Pancreas (tissue), 10 donors: Measurements from ENCODE around the gene TPP1. TPM values are rescaled to one million over a fixed set of nuclear protein-coding genes. Genes with fewer than 3 reads are reported as not detected.

Source experiments
- ATAC-seq, 4 donors: fragments of 200-7000 bp; cut with Tn5 transposase; one replicate each; pipeline versions ENCODE4 v1.8.0 to v1.9.1; 2020; ENCODE audit warnings: mild to moderate bottlenecking in 4 of 4, moderate library complexity in 4 of 4
- DNase-seq, 6 donors: peaks; one replicate each; pipeline ENCODE4 v3.0.0-alpha.2; 2020
- FAIRE-seq: peaks from 2 replicates; lab custom pipeline; 2012; peaks lifted over from hg19 to GRCh38; lab: Jason Lieb, UNC
- H3K27ac ChIP-seq, 4 donors: fragments of 200-600 bp; sonication (generic); 1 replicate in 3 of 4; 2 replicates in 1 of 4; pipeline versions ENCODE4 v1.5.0 to v1.8.0; 2020
- H3K27me3 ChIP-seq, 4 donors: fragments of 200-600 bp; one replicate each; pipeline ENCODE4 v1.8.0; 2021
- H3K36me3 ChIP-seq, 3 donors: fragments of 200-600 bp; sonication (generic) in 1 of 3; one replicate each; pipeline versions ENCODE4 v1.5.0 to v1.8.0; 2020 to 2021
- H3K4me1 ChIP-seq, 3 donors: fragments of 200-600 bp; one replicate each; pipeline ENCODE4 v1.8.0; 2021
- H3K4me3 ChIP-seq, 4 donors: fragments of 200-600 bp; sonication (generic) in 2 of 4; one replicate each; pipeline versions ENCODE4 v1.5.0 to v1.8.0; 2020 to 2021
- H3K9me3 ChIP-seq, 4 donors: fragments of 200-600 bp; one replicate each; pipeline ENCODE4 v1.8.0; 2021
- WGBS, 2 donors: extraction: QIAGEN DNeasy Blood & Tissue Kit; methylation state at CpG; one replicate each; pipeline ENCODE4 v1.1.7; 2013; 5-methylcytosine and 5-hydroxymethylcytosine counted together
- intact Hi-C, 3 donors: fragments of 100-400 bp; cut with DNase I; formaldehyde crosslinking; loops; one replicate each; pipeline versions ENCODE4 v1.11.1 to v1.14.2; 2022
- polyA plus RNA-seq, 2 donors: library from polyadenylated mRNA; stranded (reverse); fragments of 200-250 nt; gene quantifications; one replicate each; pipeline ENCODE4 v1.2.3, GENCODE V29; 2013
- total RNA-seq, 6 donors: library from RNA; stranded (reverse); fragmentation: NEBNext Ultra II Directional in 4 of 6; extraction: Animal tissue kit (Norgen Biotek cat#: 25700) in 4 of 6; gene quantifications; one replicate each; pipeline versions ENCODE4 v1.2.1 to v1.2.4, GENCODE V29; 2021 to 2023
- TF ChIP-seq, protein P1 (sequence below), 4 donors: fragments of 200-600 bp; sonication (generic) in 3 of 4; IDR thresholded peaks; one replicate each; pipeline versions ENCODE4 v1.5.0 to v1.8.0; 2021; ENCODE audit warnings: antibody characterized with exemption in 4 of 4
- donor health status: healthy with polysubstance abuse.
- donor health status: DM: no; HTN: no; CAD: no; lungs with moderate emphysema.
- donor health status: DM: no; HTN: no; CAD: no.
- donor health status: control.
- donor health status: control.
- donor health status: Bipolar disorder and iron deficiency.
- donor health status: DM: yes; HTN: yes; CAD: no.
- donor health status: DM: no; HTN: no; CAD: no.
- donor health status: DM: no; HTN: no; CAD: no.
- donor health status: DM: yes; HTN: yes; CAD: no.

TPP1 gene
- total and polyA plus RNA-seq, 8 donors, result 19.6 to 88.6 (median 24.6) TPM

DNA sequence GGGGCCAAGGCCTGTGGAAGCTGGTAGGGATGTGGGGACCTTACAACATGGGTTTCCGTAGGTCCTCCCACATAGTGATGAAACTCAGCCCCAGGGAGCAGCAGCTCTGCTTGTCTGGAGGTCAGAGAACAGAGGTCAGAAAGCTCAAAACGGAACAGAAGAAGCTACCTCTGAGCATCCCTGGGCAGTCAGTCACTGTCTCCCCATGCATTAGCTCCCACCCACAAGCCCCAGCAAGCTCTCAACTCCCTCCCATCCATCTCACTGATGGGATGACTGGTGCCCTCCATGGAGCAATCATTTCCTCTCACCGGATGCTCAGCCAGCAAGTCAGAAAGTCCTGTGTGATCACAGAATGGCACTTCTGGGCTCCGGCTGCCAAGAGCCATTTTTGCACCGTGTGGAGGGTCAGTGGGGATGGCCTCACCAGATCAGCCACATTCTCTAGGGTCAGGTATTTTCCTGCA is 1.9 kb downstream of the TPP1 start:
- WGBS, 2 donors, result 84 to 89% methylated on average over 5 of the region's 5 CpGs
- peaks cover 0 to 22% (median 16%) of the 10 kb centered on the region in 3 donors for H3K4me1 ChIP-seq
- DNase-seq (peak in 1 of 6 donors; percentile 22), FAIRE-seq (no peak), ATAC-seq (no peak)
- no peaks in the 10 kb centered on the region for H3K27me3 ChIP-seq
- no peaks in the 10 kb centered on the region for H3K9me3 ChIP-seq
- TF ChIP-seq, protein P1, sequence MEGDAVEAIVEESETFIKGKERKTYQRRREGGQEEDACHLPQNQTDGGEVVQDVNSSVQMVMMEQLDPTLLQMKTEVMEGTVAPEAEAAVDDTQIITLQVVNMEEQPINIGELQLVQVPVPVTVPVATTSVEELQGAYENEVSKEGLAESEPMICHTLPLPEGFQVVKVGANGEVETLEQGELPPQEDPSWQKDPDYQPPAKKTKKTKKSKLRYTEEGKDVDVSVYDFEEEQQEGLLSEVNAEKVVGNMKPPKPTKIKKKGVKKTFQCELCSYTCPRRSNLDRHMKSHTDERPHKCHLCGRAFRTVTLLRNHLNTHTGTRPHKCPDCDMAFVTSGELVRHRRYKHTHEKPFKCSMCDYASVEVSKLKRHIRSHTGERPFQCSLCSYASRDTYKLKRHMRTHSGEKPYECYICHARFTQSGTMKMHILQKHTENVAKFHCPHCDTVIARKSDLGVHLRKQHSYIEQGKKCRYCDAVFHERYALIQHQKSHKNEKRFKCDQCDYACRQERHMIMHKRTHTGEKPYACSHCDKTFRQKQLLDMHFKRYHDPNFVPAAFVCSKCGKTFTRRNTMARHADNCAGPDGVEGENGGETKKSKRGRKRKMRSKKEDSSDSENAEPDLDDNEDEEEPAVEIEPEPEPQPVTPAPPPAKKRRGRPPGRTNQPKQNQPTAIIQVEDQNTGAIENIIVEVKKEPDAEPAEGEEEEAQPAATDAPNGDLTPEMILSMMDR (IDR thresholded peaks at IDR 0.05), result no peak
- H3K27ac ChIP-seq, result no peak overlapping the region
- peak overlapping the region in 1 of 4 donors; percentile 48 for H3K4me3 ChIP-seq
- intact Hi-C loops, result loop anchor here in 1 of 3 donors (10.0 kb wide), 1 partner anchor 67 kb away; the partner anchor contains the start of gene MRPL17
- H3K36me3 ChIP-seq, result no peaks in the 10 kb centered on the region

DNA sequence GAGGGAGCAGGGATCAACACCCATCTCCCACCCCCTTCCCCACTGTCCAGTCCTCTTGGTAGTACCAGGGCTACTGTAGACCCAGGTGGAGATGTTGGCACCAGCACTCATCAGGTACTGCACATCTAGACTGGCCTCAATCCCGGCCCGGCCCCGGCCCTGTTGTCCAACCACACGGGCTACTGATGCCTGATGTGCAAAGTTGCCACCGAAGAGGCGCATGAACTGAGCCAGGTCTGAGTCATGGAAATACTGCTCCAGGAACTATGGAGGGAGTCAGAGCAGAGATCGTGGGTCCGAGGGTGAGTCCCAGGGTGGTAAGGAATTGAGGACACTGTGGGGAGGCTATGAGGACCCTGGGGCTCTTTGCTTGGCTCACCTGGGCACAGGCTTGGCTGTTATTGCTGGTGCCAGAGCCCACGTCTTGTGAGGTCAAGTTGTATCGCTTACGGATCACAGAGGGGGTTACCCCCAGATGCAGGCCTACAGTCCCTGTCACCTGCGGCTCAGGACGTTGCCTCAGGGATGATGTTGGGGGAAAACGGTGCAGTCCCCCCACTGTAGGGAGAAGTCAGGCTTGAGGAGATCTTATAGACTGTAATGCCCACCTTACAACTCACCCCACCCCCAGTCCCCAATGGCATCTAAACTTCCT is 2.5 kb downstream of the TPP1 start:
- DNase-seq (peak in 1 of 6 donors; percentile 61), ATAC-seq (no peak), FAIRE-seq (no peak)
- H3K27me3 ChIP-seq, result no peaks in the 10 kb centered on the region
- TF ChIP-seq, protein P1 (IDR thresholded peaks at IDR 0.05), result no peak
- no peaks in the 10 kb centered on the region for H3K36me3 ChIP-seq
- intact Hi-C loops, result loop anchor here in 1 of 3 donors (10.0 kb wide), 1 partner anchor 68 kb away; the partner anchor contains the start of gene MRPL17
- H3K27ac ChIP-seq, result no peak overlapping the region
- H3K9me3 ChIP-seq, result no peaks in the 10 kb centered on the region
- H3K4me1 ChIP-seq, result peaks cover 0 to 22% (median 16%) of the 10 kb centered on the region in 3 donors
- WGBS, 2 donors, result 89 to 92% methylated on average over 14 of the region's 14 CpGs
- H3K4me3 ChIP-seq, result no peak overlapping the region

DNA sequence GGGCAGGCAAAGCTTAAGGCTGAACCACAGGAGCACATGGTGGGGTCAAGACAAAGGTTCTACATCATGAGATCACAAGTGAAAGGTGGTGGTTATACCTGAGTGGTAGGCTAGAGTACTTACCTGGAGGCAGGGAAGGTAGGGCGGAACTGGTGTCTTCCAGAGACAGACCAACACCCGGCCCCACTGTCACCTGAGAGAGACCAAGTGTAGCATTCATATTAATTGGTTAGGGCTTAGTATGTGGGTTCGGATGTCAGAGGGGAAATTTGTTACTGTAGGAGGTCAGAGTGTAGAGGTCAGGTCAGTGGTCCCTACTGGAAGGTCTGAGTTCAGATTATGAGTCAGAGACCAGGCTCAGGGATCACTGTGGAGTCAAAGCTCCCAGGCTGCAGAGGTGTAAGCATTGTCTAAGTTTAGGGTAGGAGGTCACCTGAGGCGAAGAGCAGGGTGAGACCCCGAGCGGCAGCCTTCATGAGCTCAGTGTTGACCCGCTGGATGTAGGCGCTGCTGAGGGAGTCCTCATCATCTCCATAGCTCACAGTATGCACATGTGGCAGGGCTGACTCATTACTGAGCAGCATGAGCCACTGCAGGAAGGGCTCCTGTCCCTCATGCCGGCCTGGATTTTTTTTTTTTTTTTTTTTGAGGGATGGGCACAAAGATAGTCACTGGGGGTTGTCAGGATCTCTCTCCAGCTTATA is 3.2 kb downstream of the TPP1 start:
- no peak for ATAC-seq

DNA sequence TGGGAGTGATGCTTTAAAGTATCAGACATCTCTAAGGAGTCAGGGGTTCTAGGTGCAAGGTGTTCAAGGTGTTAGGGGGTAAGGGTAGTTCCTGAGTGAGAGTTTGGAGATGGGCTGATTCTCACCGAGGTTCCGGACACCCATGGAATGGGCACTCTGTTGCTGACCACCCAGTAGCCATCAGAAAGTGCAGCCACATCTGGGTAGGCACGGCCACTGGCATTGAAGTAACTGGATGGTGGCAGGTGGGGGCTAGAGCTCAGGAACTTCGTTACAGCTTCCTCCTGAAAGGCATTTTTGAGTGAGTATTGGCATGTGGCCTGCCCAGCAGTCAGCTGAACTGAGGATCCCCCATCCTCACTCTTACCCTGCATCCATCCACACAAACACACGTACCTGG is 4.2 kb downstream of the TPP1 start:
- H3K4me3 ChIP-seq, result no peak overlapping the region
- no peaks in the 10 kb centered on the region for H3K27me3 ChIP-seq
- peaks cover 0 to 10% (median 7%) of the 10 kb centered on the region in 3 donors for H3K36me3 ChIP-seq
- H3K4me1 ChIP-seq, result peaks cover 6 to 29% (median 20%) of the 10 kb centered on the region in 3 donors
- no peak overlapping the region for H3K27ac ChIP-seq
- FAIRE-seq, result no peak
- TF ChIP-seq, protein P1 (IDR thresholded peaks at IDR 0.05), result no peak
- no peak for DNase-seq
- intact Hi-C loops, result loop anchor here in 1 of 3 donors (10.0 kb wide), 1 partner anchor 70 kb away; the partner anchor contains the start of gene MRPL17
- ATAC-seq, result no peak
- WGBS, 2 donors, result 94 to 95% methylated on average over 5 of the region's 5 CpGs
- H3K9me3 ChIP-seq, result no peaks in the 10 kb centered on the region

More for the DNA sequence above, 3.2 kb downstream of the TPP1 start:
- Histone ChIP-seq H3K27me3 (no peaks in the 10 kb centered on the region), H3K4me1 (peaks cover 4 to 23% (median 17%) of the 10 kb centered on the region in 3 donors), H3K4me3 (no peak overlapping the region), H3K9me3 (no peaks in the 10 kb centered on the region), H3K36me3 (no peaks in the 10 kb centered on the region), H3K27ac (no peak overlapping the region)
- FAIRE-seq (no peak), DNase-seq (peak in 1 of 6 donors; percentile 43)
- TF ChIP-seq, protein P1 (IDR thresholded peaks at IDR 0.05), result no peak
- intact Hi-C loops, result loop anchor here in 1 of 3 donors (10.0 kb wide), 1 partner anchor 69 kb away; the partner anchor contains the start of gene MRPL17
- WGBS, 2 donors, result 94% methylated on average over 9 of the region's 9 CpGs
